Activated T-cell treated with anti-CD3 and anti-CD28 coated beads for 4 hours (primary cell): ENCODE measurements around the gene TLE1.
"Not testable (repeated sequence)": the region's sequence is repeated elsewhere in the genome, so short reads cannot be mapped to it uniquely, and the experiment has no call there.

Experiments
- DNase-seq: peaks from one replicate; pipeline ENCODE4 v3.0.0-alpha.2; 2020

The TLE1 gene

GRCh38 chr9:81650586-81651515 lies 38.5 kb downstream of the TLE1 start:
- DNase-seq: no peak

- DNase-seq: no peak
Observed at GRCh38 chr9:81649475-81650240, 39.7 kb downstream of the TLE1 start.

GRCh38 chr9:81648891-81649290 lies 40.5 kb downstream of the TLE1 start:
- DNase-seq: no peak

- no peak for DNase-seq
Observed at GRCh38 chr9:81646337-81646736, 43.0 kb downstream of the TLE1 start.

DNA sequence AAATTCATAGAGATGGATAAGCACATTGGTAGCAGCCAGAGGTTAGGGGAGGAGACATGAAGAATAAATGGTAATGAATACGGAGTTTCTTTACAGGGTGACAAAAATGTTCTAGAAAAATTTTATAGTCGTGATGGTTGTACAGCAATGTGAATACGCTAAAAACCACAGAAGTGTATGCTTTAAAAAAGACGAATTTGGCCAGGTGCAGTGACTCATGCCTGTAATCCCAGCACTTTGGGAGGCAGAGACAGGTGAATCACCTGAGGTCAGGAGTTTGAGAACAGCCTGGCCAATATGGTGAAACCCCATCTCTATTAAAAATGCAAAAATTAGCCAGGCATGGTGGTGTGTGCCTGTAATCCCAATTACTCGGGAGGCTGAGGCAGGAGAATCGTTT lies 44.8 kb downstream of the TLE1 start:
- not testable (repeated sequence) for DNase-seq

GRCh38 chr9:81637276-81637675 lies 52.1 kb downstream of the TLE1 start:
- no peak for DNase-seq

DNA sequence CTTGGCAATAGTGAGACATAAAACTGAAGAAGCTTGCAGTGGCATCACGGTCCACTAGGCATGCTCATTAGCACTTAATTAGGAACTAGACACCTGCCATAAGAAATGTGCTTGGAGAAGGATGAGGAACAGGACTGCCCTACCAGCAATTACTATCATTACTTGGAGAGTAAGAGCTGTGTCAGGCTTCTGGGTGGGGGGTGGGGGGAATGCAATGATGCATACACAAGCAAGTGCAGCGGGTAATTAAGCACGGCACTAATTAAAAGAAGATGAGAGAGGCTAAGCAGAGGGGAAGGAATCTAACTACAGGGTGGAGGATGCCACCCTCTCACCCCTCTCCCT lies 53.1 kb downstream of the TLE1 start:
- no peak for DNase-seq

DNA sequence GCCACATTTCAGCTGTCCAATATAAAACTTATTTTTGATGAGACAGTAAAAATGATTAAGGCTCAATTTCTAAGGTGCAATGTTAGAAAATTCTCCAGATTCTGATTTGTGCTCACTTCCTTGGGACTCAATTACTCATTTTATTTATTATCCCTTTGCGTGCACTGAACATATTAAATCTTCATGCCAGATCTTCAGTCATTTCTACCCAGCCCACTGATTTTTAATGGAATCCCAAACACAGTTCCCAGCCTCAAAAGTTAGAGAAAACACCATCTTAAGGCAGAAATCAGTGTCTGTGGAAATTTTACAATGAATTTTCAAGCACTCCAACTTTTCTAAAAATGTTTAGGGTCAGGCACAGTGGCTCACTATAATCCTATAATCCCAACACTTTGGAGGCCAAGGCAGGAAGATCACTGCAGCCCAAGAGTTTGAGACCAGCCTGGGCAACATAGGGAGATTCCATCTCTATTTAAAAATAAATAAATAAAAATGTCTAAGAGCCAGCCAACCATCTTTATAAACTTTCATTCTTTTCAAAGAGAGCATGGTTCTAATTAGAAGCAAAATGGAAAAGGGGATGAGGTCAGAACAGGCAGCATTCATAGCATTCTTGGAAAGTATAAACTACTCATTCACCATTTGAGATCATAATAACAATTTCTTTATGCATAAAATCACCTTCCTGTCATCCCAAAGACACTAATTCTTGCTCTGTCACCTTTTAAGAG lies 53.7 kb downstream of the TLE1 start:
- no peak for DNase-seq

DNA sequence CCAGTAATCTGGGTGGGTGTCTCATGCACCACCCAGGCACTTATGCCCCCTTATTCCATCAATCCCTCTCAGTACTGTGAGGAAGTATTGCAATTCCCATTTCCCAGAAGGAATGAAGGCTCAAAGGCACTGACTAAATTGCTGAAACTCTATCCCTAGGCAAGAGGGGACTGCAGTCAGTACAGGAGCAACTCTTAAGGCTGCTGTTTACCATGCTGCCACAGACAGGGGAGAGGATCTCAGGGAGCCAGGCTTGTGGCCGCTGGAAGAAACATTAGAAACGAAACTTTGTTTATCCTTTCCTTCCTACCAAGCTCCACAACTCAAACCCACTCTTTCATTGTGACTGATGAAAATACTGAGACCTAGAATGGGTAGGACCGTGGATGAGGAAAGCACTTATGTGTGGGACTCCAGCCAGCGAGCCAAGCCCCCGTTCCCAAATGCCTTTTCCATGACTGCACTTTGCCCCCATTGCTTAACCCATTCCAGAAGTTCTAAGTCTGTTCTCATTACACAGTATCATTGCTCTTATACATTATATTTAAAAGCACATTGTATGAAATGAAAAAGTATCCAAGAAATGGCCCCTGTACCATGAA lies 54.3 kb downstream of the TLE1 start:
- no peak for DNase-seq

GRCh38 chr9:81633952-81634854 lies 55.1 kb downstream of the TLE1 start:
- no peak for DNase-seq

- no peak for DNase-seq
Observed at GRCh38 chr9:81632599-81632998, 56.7 kb downstream of the TLE1 start.

DNA sequence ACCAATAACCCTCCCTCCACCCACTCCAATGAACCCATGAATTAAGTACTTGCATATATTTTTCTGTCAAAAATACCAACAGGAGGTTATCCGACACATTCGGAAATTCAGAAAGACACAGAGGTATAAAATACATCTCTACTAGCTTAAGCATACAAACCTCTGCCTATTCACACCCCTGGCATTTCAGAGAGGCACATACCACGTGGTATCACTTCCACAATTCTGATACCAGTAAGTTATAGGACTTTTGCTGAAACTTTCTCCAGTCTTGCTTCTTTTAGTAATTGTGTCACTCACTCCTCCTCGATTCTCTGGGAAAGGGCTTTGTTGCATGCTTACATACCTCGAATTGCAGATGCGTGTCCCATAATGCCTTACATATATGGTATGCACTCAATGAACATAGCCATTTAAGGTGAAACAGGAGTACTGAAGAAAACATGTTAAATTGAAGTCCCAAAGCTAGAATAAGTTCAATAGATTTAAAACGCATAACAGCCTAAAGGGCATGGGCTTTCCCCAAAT lies 58.1 kb downstream of the TLE1 start:
- no peak for DNase-seq

DNA sequence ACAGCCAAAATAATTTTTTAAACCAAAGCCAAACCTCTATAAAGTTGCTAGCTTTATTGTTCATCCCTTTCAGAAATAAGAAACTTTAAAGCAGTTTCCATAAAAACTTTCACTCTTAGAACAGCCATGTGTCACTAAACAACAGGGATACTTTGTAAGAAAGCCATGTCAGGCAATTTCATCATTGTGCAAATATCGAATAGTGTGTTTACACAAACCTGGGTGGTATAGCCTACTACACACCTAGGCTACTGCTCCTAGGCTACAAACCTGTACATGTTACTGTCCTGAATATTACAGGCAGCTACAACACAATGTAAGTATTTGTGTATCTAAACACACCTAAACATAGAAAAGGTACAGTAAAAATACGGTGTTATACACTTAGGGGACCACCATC lies 59.9 kb downstream of the TLE1 start:
- no peak for DNase-seq

- no peak for DNase-seq
Observed at GRCh38 chr9:81628897-81629296, 60.5 kb downstream of the TLE1 start.

DNA sequence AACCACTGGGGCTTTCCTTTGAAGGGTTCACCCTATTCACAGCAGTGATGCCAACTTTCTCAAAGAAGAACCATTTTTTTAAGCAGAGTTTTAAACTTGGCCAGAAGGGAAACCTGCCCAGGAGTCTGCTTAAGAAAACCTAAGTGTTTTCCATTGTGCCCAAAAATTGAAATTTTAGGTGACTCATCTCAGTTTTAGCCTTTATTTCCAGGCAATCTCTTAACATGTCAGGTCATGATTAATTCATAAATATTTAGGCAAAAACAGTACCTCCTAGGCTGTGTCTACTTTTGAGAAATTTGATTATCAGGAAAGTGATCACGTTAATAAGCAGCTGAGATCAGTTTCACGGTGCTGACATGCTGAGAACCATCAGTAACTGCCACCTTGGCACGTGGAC lies 61.9 kb downstream of the TLE1 start:
- DNase-seq: no peak

DNA sequence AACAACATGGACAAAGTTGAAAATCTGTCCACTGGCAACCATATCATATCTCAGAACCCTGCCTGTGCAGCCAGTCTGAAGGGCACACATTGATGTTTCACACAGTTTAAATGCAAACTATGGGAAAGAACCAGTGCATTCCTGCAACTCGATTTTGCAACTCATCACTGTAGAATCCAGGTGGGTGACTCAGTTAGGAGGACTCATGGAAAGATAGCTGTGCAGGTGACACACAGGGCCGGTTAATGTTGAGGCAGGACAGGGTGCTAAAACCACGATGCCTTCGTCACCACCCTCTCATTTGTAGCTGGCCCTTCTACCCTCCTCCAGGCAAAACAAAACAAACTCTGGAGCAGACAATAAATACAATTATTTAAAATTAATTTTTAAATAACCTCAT lies 62.8 kb downstream of the TLE1 start:
- DNase-seq: no peak

DNA sequence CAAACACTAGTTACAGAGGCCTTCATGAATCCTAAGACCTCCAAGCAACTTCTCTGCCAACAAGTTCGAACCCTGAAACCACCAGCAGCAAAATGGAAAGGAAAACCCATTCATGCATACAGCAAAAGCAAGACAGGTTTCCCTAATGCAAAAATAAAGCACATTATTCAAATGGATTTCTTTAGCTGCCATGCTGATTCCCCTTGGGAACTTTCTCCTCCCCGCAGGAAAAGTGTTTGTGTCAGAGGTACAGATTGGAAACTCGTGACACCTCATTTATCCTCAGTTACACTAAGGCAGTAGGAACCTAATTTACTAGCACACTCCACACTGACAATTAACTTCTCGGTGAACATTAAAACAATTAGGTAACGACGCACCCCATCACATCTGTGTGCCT lies 63.4 kb downstream of the TLE1 start:
- no peak for DNase-seq

- DNase-seq: no peak
Observed at GRCh38 chr9:81623778-81624177, 65.6 kb downstream of the TLE1 start.

DNA sequence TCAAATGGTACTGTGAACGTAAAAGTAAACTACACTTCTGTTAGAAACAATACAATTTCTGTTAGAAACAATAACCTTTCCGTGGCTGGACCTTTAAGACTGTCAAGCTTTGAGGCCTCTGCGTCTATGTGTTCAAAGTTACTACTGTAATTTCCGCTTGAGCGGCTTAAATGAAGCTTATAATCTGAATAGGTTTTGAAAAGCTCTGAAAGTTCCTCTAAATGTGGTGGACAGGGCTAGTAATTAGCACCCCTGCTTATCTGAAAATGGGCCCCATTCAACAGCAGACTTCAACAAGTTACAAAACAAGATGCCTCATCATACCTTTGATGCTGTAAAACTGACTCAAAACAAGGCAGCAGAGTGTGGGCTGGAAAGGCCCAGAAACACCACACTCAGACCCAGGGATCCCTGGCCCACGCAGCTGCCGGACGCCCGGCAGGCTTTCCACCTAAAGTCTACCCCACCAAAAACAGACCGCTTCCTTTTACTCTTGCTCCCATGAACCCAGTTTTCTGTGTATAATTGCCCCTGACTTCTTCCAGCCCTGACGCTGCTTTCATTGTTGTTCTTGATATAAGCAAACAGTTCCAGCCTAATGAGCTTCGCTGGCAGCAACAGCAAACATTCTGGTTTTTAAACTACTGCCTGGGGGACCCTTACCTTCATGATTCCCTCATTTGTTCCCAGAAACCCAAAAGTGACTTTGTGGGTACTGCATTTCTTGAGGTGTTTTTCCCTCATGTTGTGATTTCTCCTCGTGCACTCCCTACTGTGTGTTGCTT lies 66.7 kb downstream of the TLE1 start:
- DNase-seq: no peak

DNA sequence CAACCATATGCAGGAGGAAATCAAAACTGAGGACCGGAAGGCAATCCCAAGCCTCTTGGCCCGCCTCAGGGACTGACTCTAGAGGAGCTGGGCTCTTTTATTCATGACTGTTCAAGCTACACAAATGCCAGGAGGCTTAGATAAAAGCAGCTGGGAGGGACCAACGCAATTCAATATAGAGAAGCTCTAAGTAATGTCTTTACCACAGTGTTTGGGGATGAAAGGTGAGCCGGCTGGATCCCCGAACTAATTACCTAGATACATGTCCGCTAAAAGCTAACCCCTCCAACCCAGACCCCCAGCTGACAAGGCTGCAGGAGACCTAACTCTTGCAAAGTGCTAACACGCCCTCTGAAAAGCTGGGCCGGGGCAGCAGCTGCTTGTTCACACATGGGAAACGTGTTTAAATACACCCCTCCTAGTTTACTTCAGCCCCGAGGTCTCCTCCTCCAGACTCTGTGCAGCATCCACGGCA lies 67.5 kb downstream of the TLE1 start:
- DNase-seq: no peak

DNA sequence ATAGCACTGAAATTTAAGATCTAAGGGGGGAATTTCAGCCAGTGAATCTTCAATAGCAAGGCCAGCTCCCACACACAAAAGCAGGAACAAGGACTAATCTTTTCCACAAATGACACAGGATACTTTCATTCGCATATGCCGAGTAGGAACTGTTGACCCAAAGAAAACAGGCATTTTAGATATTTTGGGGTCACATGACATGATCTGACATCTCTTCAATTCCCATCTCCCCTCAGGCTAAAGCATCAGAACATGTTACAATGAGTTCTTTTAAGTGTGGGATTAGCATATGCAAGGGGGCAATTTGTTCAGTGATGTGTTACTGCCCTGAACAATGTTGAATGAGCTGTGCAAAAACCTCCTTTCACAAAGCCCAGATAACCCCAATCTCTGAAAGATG lies 68.2 kb downstream of the TLE1 start:
- no peak for DNase-seq
